PFSK-1 (cell line): ENCODE results near the gene RPTOR.

Experiments
- FOXP2 ChIP-seq: optimal IDR thresholded peaks from 2 replicates; pipeline ENCODE3; 2011; ENCODE audit warnings: borderline replicate concordance, control low read depth, inconsistent platforms; ENCODE audit not compliant: insufficient read depth; ENCODE audit errors: extremely low read length, extremely low read depth
- POLR2AphosphoS5 ChIP-seq: IDR thresholded peaks from 2 replicates; pipeline ENCODE4 v1.6.1; 2012; ENCODE audit warnings: low read depth, mild to moderate bottlenecking, control low read depth, low read length, moderate library complexity
- REST ChIP-seq, 2 experiments: IDR thresholded peaks; 2 replicates each; pipeline versions ENCODE4 v1.6.1 to v1.8.0; 2011 to 2012; ENCODE audit warnings: low read depth in 2 of 2, low read length in 2 of 2, control low read depth in 1 of 2, inconsistent platforms in 1 of 2, mild to moderate bottlenecking in 1 of 2, moderate library complexity in 1 of 2; ENCODE audit not compliant: insufficient read depth in 1 of 2
- SIN3A ChIP-seq: IDR thresholded peaks from 2 replicates; pipeline ENCODE4 v1.6.1; 2012; ENCODE audit warnings: mild to moderate bottlenecking, low read length, moderate library complexity, borderline replicate concordance; ENCODE audit not compliant: insufficient read depth
- TAF1 ChIP-seq: IDR thresholded peaks from 2 replicates; pipeline ENCODE4 v1.6.1; 2012; ENCODE audit warnings: low read length, control low read depth, borderline replicate concordance; ENCODE audit not compliant: insufficient read depth

- TF ChIP-seq POLR2AphosphoS5 (no peak), REST (IDR thresholded peaks at IDR 0.05; ENCODE audit: insufficient read depth in 1 of 2, low read depth in 2 of 2, low read length in 2 of 2) (no peak), TAF1 (no peak), FOXP2 (no peak), SIN3A (no peak)
These were observed 68.5 kb downstream of the RPTOR start for GRCh38 chr17:80612997-80613731.
